ENCODE results near the gene DGKB.

DGKB gene

DNA sequence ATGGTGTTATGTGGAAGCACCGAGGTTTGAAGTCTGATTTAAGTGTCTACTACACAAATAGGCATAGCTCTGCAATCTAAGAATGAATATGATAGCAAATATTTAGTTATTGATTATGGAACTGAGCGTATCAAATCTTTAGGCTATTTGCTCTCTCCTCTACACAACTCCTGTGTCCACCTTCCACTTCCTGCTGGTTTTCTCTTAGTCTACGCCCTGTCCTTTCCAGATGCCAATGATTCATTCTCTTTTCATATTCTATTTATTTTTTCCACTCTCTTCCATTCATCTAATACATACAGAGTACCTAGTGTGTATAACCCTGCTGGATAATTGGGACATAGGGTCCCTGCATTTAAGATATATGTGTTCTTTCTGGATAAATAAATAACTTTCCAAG, 83.7 kb downstream of the DGKB start:
- TF ChIP-seq, protein P1, sequence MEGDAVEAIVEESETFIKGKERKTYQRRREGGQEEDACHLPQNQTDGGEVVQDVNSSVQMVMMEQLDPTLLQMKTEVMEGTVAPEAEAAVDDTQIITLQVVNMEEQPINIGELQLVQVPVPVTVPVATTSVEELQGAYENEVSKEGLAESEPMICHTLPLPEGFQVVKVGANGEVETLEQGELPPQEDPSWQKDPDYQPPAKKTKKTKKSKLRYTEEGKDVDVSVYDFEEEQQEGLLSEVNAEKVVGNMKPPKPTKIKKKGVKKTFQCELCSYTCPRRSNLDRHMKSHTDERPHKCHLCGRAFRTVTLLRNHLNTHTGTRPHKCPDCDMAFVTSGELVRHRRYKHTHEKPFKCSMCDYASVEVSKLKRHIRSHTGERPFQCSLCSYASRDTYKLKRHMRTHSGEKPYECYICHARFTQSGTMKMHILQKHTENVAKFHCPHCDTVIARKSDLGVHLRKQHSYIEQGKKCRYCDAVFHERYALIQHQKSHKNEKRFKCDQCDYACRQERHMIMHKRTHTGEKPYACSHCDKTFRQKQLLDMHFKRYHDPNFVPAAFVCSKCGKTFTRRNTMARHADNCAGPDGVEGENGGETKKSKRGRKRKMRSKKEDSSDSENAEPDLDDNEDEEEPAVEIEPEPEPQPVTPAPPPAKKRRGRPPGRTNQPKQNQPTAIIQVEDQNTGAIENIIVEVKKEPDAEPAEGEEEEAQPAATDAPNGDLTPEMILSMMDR (conservative IDR thresholded peaks at IDR 0.05; ENCODE audit: low read depth, low read length): no peak
- H3K4me3 ChIP-seq (ENCODE audit: low read depth, low read length): no peak overlapping the region
- DNase-seq (ENCODE audit: low read depth): no peak

DNA sequence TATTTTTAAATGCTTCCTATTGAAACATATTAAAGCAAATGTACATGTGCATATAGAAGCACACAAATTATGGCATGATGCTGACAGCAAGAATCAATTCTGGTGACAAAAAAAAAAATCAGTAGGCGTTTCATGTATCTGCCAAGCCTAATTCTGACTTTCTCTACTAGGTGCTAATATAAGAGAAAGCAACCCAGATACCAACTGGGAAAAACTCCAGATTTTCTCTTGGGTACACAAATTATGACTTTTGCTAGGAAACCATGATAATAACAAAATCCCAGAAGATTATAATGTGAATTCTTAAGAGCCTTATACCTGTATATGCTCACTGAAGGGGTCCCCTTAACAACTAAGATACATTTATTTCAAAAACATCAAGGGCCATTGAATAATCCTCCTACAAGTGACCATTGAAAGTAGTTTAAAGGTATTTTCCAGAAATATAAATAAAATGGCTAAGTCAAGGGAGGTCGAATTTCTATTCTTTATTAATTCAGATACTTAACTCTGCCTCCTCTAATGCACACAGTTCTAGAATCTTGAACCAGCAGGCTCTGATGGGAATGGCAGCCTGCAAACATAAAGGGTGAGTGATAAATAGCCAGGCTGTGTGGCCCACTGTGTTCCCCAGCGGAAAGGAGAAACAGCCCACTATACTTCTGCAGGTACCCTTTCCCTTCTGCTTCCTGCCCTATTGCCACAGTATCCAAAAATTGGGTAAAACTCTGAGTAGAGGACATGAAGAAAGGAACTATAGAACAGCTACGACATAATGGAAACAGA, 84.5 kb downstream of the DGKB start:
- no peak overlapping the region for H3K4me3 ChIP-seq (ENCODE audit: low read depth, low read length)
- DNase-seq (ENCODE audit: low read depth): no peak
- TF ChIP-seq, protein P1 (conservative IDR thresholded peaks at IDR 0.05; ENCODE audit: low read depth, low read length): no peak

DNA sequence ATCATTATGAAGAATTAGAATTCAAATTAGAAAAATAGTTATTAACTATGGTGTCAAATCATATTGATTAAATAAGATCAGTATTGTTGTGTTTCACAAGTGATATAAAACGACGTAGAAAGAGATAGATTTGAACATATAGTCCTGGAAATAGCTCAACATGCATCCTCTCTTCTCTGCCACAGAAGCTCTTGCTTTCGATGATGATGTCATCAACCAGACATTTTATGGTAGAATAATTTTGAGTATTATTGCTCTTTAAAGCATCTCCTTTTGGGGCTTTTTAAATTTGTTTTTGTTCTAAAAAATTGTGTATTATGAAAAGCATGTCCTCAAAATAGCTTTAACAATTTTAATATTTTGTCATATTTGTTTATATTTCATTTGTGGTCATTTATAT, 95.0 kb downstream of the DGKB start:
- no peak overlapping the region for H3K4me3 ChIP-seq (ENCODE audit: low read depth, low read length)
- DNase-seq (ENCODE audit: low read depth): no peak
- TF ChIP-seq, protein P1 (conservative IDR thresholded peaks at IDR 0.05; ENCODE audit: low read depth, low read length): no peak

DNA sequence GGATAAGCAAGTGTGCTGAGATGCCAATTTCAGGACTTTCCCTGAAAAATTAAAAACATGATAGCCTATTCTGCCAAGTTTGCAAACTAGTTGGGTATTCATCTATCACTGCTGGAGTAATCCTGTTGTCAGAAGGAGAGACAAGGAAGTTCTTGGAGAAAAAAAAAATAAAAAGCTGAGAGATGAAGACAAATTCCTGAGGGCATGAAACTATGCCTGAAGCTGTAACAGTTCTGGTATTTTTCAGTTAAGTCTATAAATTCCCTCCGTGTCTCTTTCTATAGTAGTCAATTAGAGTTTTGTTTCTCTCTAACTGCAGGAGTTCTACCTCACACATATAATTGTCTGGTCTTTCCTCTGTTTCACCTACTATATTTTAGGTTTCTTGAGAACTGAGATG, 95.7 kb downstream of the DGKB start:
- TF ChIP-seq, protein P1 (conservative IDR thresholded peaks at IDR 0.05; ENCODE audit: low read depth, low read length): no peak
- peak; percentile 41 for DNase-seq (ENCODE audit: low read depth)
- no peak overlapping the region for H3K4me3 ChIP-seq (ENCODE audit: low read depth, low read length)

DNA sequence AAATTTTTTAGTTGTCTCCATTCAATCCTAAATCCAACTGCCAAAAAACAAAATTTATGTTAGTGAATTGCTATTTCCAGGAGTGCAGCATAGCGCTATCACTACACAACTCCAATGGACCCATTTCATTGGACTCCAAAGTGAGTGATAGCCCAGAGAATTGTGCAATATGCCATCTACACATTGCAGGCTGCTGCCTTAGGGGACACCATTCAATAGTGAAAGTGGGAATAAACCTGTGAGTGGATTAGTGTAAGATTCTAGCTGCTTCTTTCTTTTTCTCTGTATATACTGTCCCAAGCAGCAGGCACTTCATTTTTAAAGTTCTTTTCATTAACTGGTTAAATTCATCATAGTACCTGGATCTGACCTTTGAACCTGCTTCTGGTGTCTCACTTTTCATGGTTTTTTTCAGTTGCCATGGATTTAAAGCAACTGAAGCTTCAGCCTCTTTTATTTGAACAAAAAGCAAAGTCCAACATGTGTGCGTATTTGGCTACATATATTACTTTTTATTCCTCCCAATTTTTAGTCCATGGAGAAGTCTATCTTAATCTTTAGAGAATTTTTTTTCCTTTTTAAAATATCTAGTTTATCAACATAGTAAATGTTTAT, 97.3 kb downstream of the DGKB start:
- no peak overlapping the region for H3K4me3 ChIP-seq (ENCODE audit: low read depth, low read length)
- no peak for DNase-seq (ENCODE audit: low read depth)
- TF ChIP-seq, protein P1 (conservative IDR thresholded peaks at IDR 0.05; ENCODE audit: low read depth, low read length): no peak

DNA sequence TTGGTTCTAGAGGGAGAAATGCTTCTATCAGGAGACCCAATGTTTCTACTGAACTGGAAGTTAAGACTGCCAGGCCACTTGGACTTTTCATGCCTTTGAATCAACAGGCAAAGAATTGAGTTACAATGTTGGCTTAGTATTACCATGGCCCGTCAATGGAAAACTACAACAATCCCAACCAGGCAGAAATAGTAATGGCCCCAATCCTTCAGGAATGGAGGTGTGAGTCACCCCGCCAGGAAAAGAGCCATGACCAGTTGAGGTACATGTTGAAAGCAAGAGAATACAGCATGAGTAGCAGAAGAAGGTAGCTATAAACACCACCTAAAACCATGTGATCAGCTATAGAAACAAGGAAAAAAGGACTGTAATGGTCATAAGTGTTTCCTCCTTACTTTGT, 101.9 kb downstream of the DGKB start:
- DNase-seq (ENCODE audit: low read depth): no peak
- TF ChIP-seq, protein P1 (conservative IDR thresholded peaks at IDR 0.05; ENCODE audit: low read depth, low read length): no peak
- H3K4me3 ChIP-seq (ENCODE audit: low read depth, low read length): no peak overlapping the region

DNA sequence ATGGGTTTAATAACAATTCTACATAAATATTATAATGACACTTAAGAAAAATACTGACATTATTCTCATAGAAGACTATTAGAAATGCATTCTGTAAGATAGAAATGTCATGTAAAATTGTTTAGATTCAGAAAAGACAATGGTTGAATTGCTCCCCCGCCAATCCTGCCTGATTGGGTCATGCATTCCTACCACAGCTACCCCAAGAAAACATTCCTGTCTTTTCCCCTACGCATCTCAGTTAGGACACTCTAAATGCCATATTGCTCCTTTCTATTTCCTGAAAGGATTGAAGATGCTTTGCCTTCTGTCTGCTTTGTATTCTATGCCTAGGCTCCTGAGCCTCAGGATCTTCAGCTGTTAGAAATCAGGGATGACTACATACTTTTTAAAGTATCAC, 109.4 kb downstream of the DGKB start:
- TF ChIP-seq, protein P1 (conservative IDR thresholded peaks at IDR 0.05; ENCODE audit: low read depth, low read length): no peak
- no peak overlapping the region for H3K4me3 ChIP-seq (ENCODE audit: low read depth, low read length)
- DNase-seq (ENCODE audit: low read depth): no peak
